Lower leg skin (tissue), 3 donors: Measurements from ENCODE around the gene MAN1C1.

ENCODE experiments used
- POLR2A ChIP-seq, 2 donors: fragments of 450-650 bp; IDR thresholded peaks; one replicate each; pipeline ENCODE4 v1.6.1; 2016 to 2017; ENCODE audit warnings: antibody characterized with exemption in 2 of 2, mild to moderate bottlenecking in 1 of 2, moderate library complexity in 1 of 2
- TF ChIP-seq, protein P1 (sequence below), 3 donors: fragments of 450-650 bp; IDR thresholded peaks; one replicate each; pipeline ENCODE4 v1.5.1; 2016; ENCODE audit warnings: antibody characterized with exemption in 3 of 3, mild to moderate bottlenecking in 3 of 3, moderate library complexity in 2 of 3

DNA sequence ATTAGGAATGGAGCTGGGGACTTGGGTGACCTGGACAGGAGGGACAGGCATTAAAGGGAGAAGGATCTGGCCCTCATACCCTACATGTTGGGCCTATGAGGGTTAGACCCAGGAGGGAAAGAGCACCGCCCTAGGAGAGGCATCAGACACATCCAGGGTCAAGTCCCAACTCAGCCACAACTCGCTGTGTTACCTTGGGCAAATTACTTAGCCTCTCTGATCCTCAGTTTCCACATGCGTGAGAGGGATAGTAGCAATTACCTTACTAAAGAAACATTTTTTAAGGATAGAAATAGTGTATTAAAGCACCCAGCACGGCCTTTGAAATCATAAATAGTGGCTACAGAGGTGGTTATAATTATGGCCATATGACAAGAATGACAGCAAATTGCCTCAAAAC, 163.3 kb downstream of the MAN1C1 start:
- no peak for TF ChIP-seq POLR2A (IDR thresholded peaks at IDR 0.05)
- TF ChIP-seq, protein P1, sequence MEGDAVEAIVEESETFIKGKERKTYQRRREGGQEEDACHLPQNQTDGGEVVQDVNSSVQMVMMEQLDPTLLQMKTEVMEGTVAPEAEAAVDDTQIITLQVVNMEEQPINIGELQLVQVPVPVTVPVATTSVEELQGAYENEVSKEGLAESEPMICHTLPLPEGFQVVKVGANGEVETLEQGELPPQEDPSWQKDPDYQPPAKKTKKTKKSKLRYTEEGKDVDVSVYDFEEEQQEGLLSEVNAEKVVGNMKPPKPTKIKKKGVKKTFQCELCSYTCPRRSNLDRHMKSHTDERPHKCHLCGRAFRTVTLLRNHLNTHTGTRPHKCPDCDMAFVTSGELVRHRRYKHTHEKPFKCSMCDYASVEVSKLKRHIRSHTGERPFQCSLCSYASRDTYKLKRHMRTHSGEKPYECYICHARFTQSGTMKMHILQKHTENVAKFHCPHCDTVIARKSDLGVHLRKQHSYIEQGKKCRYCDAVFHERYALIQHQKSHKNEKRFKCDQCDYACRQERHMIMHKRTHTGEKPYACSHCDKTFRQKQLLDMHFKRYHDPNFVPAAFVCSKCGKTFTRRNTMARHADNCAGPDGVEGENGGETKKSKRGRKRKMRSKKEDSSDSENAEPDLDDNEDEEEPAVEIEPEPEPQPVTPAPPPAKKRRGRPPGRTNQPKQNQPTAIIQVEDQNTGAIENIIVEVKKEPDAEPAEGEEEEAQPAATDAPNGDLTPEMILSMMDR (IDR thresholded peaks at IDR 0.05): no peak
